Natural killer cell (primary cell): ENCODE data around the gene GRK6. TPM values are rescaled to one million over a fixed set of nuclear protein-coding genes. Genes with fewer than 3 reads are reported as not detected.
A peak's percentile ranks its signal among the peaks of the same experiment; 100 is the strongest.

Experiments
- ATAC-seq, 3 donors: fragments of 150-1000 bp in 2 of 3; fragments of 200-7000 bp in 1 of 3; cut with Tn5 transposase; 1 replicate in 1 of 3; 2 replicates in 2 of 3; pipeline ENCODE4 v1.10.0; 2021; ENCODE audit warnings: mild to moderate bottlenecking in 2 of 3, moderate library complexity in 2 of 3
- DNase-seq, 2 donors: peaks; one replicate each; pipeline versions ENCODE4 v3.0.0 to v3.0.0-alpha.2; 2013 to 2021; ENCODE audit warnings: mixed read lengths in 1 of 2
- H3K27ac ChIP-seq: one replicate; pipeline ENCODE4 v1.5.1; 2013; ENCODE audit warnings: mild to moderate bottlenecking, low read length
- H3K27me3 ChIP-seq: one replicate; pipeline ENCODE4 v1.6.1; 2013; ENCODE audit warnings: low read length; ENCODE audit not compliant: control insufficient read depth, insufficient read depth
- H3K36me3 ChIP-seq: one replicate; pipeline ENCODE4 v1.6.1; 2013; ENCODE audit warnings: low read length; ENCODE audit not compliant: control insufficient read depth, insufficient read depth
- H3K4me1 ChIP-seq: one replicate; pipeline ENCODE4 v1.6.1; 2013; ENCODE audit warnings: low read length; ENCODE audit not compliant: control insufficient read depth, insufficient read depth
- H3K4me3 ChIP-seq: one replicate; pipeline ENCODE4 v1.5.1; 2013; ENCODE audit warnings: low read length
- H3K9me3 ChIP-seq: one replicate; pipeline ENCODE4 v1.6.1; 2013; ENCODE audit warnings: low read length; ENCODE audit not compliant: control insufficient read depth, insufficient read depth
- H3K27ac Mint-ChIP-seq, 2 donors: one replicate each; pipeline ENCODE4 v1.8.0; 2022; ENCODE audit warnings: mild to moderate bottlenecking in 2 of 2, mixed read lengths in 2 of 2, moderate library complexity in 1 of 2
- H3K27me3 Mint-ChIP-seq, 2 donors: one replicate each; pipeline ENCODE4 v1.8.0; 2022; ENCODE audit warnings: low read depth in 2 of 2, mixed read lengths in 2 of 2
- H3K36me3 Mint-ChIP-seq: one replicate; pipeline ENCODE4 v1.8.0; 2022; ENCODE audit warnings: mixed read lengths
- H3K4me1 Mint-ChIP-seq, 2 donors: one replicate each; pipeline ENCODE4 v1.8.0; 2022; ENCODE audit warnings: mixed read lengths in 2 of 2
- H3K4me3 Mint-ChIP-seq: one replicate; pipeline ENCODE4 v1.8.0; 2022; ENCODE audit warnings: mild to moderate bottlenecking, moderate library complexity, mixed read lengths
- H3K9me3 Mint-ChIP-seq, 2 donors: one replicate each; pipeline ENCODE4 v1.8.0; 2022; ENCODE audit warnings: mixed read lengths in 2 of 2
- WGBS: methylation state at CpG from one replicate; pipeline ENCODE4 v1.1.7; 2013; ENCODE audit warnings: missing lambda C conversion rate; ENCODE audit not compliant: insufficient coverage; 5-methylcytosine and 5-hydroxymethylcytosine counted together
- intact Hi-C: fragments of 100-400 bp; cut with micrococcal nuclease; formaldehyde crosslinking; loops from one replicate; pipeline ENCODE4 v1.14.2; 2022
- total RNA-seq, 4 donors: library from RNA; stranded (reverse); fragments of 120-200 nt in 1 of 4; gene quantifications; one replicate each; pipeline versions ENCODE4 v1.2.3 to v1.2.4, GENCODE V29; 2013 to 2022
- TF ChIP-seq, protein P1 (sequence below): fragments of 200-600 bp; IDR thresholded peaks from one replicate; pipeline ENCODE4 v1.8.0; 2022; ENCODE audit warnings: antibody characterized with exemption

The GRK6 gene
- 100 to 1,000 TPM; 173 to 221 (median 190) TPM for total RNA-seq
- total RNA-seq (2013), result 166 TPM

DNA sequence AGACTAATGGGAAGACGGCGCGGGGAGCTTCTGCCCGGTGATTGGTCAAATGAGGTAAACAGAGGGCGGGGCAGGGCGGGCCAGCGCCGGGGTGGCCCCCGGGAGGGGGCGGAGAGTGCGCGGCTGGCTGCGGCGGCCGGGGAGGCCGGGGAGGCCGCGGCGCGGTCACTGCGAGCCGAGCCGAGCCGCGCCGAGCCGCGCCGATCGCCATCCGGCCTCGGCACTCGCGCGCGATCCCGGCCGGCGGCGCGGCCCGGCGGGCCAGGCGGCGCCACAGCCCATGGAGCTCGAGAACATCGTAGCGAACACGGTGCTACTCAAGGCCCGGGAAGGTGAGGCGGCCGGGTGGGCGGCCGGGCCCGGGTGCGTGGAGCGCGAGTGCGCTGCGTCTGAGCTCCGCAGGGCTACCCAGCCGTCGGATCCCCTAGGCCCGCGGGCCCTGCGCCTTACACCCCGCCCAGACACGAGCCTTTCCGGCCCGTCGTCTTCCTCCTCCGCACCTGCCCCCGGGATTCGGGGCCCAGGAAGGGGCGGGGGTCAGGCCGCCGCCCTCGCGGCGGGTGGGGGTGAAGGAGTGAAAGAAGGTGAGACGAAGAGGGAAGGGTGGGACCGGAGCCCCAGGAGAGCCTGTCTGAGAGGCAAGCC is at the start of gene GRK6:
TSS of gene GRK6 (plus strand) at position 111 of the 645 bp plus-strand sequence. CDS start at position 281, 170 bp downstream.
- no peaks in the 10 kb centered on the region for H3K27me3 Mint-ChIP-seq
- intact Hi-C loops, result loop anchor here (1.0 to 2.0 kb wide), 4 partner anchors 14 to 76 kb away; partner anchors contain the start of gene LMAN2
- peak within 1 kb of the TSS; percentile 98 for H3K4me3 Mint-ChIP-seq
- TF ChIP-seq, protein P1, sequence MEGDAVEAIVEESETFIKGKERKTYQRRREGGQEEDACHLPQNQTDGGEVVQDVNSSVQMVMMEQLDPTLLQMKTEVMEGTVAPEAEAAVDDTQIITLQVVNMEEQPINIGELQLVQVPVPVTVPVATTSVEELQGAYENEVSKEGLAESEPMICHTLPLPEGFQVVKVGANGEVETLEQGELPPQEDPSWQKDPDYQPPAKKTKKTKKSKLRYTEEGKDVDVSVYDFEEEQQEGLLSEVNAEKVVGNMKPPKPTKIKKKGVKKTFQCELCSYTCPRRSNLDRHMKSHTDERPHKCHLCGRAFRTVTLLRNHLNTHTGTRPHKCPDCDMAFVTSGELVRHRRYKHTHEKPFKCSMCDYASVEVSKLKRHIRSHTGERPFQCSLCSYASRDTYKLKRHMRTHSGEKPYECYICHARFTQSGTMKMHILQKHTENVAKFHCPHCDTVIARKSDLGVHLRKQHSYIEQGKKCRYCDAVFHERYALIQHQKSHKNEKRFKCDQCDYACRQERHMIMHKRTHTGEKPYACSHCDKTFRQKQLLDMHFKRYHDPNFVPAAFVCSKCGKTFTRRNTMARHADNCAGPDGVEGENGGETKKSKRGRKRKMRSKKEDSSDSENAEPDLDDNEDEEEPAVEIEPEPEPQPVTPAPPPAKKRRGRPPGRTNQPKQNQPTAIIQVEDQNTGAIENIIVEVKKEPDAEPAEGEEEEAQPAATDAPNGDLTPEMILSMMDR, result no peak
- Histone ChIP-seq H3K27ac (peak within 1 kb of the TSS; percentile 93), H3K4me3 (peak within 1 kb of the TSS; percentile 71), H3K27me3 (no peaks in the 10 kb centered on the region), H3K4me1 (peaks cover 59% of the 10 kb centered on the region), H3K36me3 (peaks cover 20% of the 10 kb centered on the region), H3K9me3 (no peaks in the 10 kb centered on the region)
- peak; percentile 2 to 4 (median 3) for ATAC-seq
- under 1% methylated on average over 82 of the region's 82 CpGs for WGBS
- peaks cover 61 to 71% of the 10 kb centered on the region in 2 donors for H3K4me1 Mint-ChIP-seq
- DNase-seq, result peak in 1 of 2 donors; percentile 81
- peak within 1 kb of the TSS; percentile 94 to 99 for H3K27ac Mint-ChIP-seq
- no peaks in the 10 kb centered on the region for H3K9me3 Mint-ChIP-seq
- no peaks in the 10 kb centered on the region for H3K36me3 Mint-ChIP-seq

DNA sequence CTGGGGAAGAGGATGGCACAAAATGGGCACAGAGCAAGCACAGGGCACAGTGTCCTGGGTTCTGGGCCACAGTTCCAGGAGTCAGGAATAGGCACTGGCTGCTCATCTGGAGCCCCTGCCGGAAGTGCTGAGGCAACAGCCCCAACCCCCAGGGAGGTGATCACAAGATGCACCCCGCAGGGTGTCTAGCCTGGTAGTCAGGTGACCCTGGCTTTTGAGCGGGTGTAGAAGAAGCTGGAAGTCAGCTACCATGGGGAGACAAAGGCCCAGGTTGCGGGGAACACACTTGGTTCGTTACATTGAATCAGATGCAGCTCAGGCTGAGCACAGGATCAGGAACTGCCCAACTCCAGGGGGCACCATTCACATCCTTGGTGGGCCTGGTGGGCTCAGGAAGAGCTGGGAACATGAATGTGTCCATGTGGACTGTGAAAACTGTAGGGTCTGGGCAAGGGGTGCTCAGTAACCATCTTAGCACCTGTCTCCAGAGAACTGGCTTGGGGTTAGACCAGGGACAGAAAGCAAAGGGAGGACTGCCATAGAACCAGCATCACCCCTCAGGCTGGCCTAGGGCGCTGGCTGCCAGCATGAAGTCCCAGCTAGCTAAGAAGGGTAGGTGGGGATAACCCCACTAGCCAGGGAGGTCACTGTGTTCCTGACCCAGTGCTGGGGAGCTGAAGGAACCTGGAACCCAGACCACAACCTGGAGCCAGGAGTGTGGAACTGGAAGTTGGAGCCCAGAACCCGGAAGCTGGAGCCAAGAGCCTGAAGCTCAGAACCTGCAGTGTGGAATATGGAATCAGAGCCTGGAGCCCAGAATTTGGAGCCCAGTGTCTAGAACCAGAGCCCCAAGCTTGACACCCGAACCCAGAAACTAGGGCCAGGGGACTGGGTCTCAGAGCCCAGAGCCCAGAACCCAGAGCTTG is 48.4 kb upstream of the GRK6 start:
- DNase-seq (no peak), ATAC-seq (no peak)
- H3K4me3 Mint-ChIP-seq, result no peak overlapping the region
- TF ChIP-seq, protein P1, result no peak
- peaks cover 4% of the 10 kb centered on the region for H3K36me3 ChIP-seq
- H3K4me1 ChIP-seq, result peaks cover 10% of the 10 kb centered on the region
- H3K9me3 Mint-ChIP-seq, result no peaks in the 10 kb centered on the region
- WGBS, result 88% methylated on average over 8 of the region's 8 CpGs
- no peak overlapping the region for H3K27ac ChIP-seq
- peaks cover 0 to 11% of the 10 kb centered on the region in 2 donors for H3K4me1 Mint-ChIP-seq
- intact Hi-C loops, result no loop called here
- H3K27ac Mint-ChIP-seq, result no peak overlapping the region
- H3K4me3 ChIP-seq, result no peak overlapping the region
- H3K36me3 Mint-ChIP-seq, result no peaks in the 10 kb centered on the region
- no peaks in the 10 kb centered on the region for H3K27me3 ChIP-seq
- H3K9me3 ChIP-seq, result no peaks in the 10 kb centered on the region
- peaks cover 4 to 5% of the 10 kb centered on the region in 2 donors for H3K27me3 Mint-ChIP-seq

GRCh38 chr5:177378884-177379883 is 47.3 kb upstream of the GRK6 start:
- no peak overlapping the region for H3K27ac ChIP-seq
- intact Hi-C loops, result no loop called here
- H3K27ac Mint-ChIP-seq, result no peak overlapping the region
- no peaks in the 10 kb centered on the region for H3K9me3 ChIP-seq
- H3K36me3 Mint-ChIP-seq, result no peaks in the 10 kb centered on the region
- H3K4me3 ChIP-seq, result no peak overlapping the region
- H3K27me3 ChIP-seq, result no peaks in the 10 kb centered on the region
- no peak for ATAC-seq
- TF ChIP-seq, protein P1, result no peak
- H3K4me3 Mint-ChIP-seq, result no peak overlapping the region
- H3K36me3 ChIP-seq, result no peaks in the 10 kb centered on the region
- peaks cover 0 to 11% of the 10 kb centered on the region in 2 donors for H3K4me1 Mint-ChIP-seq
- H3K4me1 ChIP-seq, result peaks cover 2% of the 10 kb centered on the region
- no peaks in the 10 kb centered on the region for H3K9me3 Mint-ChIP-seq
- peak in 1 of 2 donors; percentile 31 for DNase-seq
- WGBS, result 77% methylated on average over 14 of the region's 15 CpGs
- H3K27me3 Mint-ChIP-seq, result peaks cover 4 to 5% of the 10 kb centered on the region in 2 donors
